DMS79 treated with DMSO at 0.1 percent for 48 hours (cell line): Measurements from ENCODE around the gene NCAPH2.
A peak's percentile ranks its signal among the peaks of the same experiment; 100 is the strongest.
"Not testable (repeated sequence)": the region's sequence is repeated elsewhere in the genome, so short reads cannot be mapped to it uniquely, and the experiment has no call there.

ENCODE experiments used
- DNase-seq: peaks from one replicate; lab custom pipeline; 2025; lab: John Stamatoyannopoulos, UW

Gene NCAPH2

DNA sequence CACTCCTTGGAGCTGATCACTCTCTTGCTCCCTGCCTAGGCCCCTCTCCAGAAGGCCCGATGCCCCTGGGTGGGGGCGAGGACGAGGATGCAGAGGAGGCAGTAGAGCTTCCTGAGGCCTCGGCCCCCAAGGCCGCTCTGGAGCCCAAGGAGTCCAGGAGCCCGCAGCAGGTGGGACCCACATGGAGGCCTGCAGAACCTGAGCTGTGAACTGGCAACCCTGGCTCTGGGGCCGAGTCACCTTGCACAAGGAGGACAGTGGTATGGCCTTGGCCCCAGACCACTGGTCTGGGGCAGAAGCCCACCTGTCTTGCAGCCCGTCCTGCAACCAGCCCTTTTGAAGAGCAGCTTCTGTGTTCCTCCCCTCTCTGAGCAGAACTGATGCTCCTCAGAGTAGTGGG is 11.1 kb downstream of the NCAPH2 start:
- no peak for DNase-seq

DNA sequence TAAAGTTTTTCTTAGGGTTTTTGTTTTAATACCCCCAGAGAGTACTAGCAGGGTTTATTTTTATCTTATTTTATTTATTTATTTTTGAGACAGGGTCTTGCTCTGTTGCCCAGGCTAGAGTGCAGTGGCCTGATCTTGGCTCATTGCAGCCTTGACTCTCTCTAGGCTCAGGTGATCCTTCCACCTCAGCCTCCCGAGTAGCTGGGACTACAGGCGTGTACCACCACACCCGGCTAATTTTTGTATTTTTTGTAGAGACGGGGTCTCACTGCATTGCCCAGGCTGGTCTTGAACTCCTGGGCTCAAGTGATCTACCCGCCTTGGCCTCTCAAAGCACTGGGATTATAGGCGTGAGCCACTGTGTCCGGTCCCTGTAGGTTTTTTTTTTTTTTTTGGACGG is 12.2 kb downstream of the NCAPH2 start:
- DNase-seq: not testable (repeated sequence)

DNA sequence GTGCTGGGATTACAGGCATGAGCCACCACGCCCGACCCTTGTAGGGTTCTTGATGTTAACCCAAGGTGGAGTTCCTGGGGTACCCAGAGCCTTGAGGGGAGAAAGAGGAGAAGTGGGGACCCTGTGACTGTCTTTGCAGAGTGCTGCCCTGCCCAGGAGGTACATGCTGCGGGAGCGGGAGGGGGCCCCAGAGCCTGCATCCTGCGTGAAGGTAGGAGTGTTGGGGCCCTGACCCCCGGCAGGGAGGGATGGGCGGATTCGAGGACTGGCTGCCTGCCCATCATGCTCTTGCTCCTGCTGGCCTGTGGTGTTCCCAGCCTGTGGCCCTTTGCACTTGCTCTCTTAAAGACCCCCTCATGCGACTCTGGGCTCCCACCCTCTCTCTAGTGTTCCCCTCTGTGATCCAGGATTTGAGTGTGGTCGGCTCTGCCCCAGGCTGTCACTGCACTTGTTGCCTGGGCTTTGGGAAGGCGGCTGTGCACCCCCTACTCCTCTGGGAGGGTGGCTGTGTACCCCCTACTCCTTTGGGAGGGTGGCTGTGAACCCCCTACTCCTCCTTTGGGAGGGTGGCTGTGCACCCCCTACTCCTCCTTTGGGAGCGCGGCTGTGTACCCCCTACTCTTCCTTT is 12.9 kb downstream of the NCAPH2 start:
- DNase-seq: no peak

DNA sequence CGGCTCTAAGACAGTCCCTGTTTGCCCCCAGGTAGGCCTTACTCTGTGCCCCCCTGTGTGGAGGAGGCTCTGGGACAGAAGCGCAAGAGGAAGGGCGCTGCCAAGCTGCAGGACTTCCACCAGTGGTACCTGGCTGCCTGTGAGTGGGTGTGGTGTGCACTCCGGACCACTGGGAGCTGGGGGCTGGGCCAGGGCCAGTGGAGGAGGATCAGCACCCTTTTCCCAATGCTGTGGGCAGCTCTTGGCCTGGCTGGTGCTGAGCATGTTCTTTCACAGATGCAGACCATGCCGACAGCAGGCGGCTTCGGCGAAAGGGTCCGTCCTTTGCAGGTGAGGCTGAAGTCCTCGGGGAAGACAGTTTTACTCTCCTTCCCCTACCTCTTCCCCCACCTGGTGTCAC is 13.7 kb downstream of the NCAPH2 start:
- DNase-seq: no peak

DNA sequence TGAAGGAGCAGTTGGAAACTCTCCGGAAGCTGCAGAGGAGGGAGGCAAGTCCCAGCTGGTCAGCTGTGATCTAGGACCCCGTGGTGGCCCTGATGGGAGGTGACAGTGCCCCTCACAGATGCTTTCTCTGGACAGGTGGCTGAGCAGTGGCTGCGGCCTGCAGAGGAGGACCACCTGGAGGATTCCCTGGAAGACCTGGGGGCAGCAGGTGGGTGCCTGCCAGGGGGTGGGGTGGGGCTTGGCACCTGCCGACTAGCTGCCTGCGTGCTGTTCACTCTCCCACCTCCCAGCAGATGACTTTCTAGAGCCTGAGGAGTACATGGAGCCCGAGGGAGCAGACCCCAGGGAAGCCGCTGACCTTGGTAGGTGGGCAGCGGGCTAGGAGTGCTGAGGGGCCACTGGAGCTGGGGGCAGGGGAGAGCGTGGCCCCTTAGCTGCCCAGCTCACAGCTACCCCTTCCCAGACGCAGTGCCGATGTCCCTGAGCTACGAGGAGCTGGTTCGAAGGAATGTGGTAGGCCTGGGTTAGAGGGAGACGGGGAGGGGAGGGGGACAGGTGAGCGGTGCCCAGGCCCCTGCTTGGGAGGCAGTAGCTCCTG is 14.3 kb downstream of the NCAPH2 start:
- no peak for DNase-seq

DNA sequence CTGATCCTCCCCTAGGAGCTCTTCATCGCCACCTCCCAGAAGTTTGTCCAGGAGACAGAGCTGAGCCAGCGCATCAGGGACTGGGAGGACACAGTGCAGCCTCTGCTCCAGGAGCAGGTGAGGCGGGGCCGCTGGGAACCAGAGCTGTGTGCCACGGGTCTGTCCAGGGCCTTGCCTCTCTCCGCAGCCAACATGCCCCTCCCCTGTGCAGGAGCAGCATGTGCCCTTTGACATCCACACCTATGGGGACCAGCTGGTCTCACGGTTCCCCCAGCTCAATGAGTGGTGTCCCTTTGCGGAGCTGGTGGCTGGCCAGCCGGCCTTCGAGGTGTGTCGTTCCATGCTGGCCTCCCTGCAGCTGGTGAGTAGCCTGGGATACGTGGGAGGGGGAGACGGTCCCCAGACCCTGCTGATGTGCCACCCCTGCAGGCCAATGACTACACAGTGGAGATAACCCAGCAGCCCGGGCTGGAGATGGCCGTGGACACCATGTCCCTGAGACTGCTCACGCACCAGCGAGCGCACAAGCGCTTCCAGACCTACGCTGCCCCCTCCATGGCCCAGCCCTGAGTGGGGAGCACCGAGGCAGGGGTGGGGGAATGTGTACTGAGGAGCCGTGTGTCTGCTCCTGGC is 14.9 kb downstream of the NCAPH2 start:
- no peak for DNase-seq

DNA sequence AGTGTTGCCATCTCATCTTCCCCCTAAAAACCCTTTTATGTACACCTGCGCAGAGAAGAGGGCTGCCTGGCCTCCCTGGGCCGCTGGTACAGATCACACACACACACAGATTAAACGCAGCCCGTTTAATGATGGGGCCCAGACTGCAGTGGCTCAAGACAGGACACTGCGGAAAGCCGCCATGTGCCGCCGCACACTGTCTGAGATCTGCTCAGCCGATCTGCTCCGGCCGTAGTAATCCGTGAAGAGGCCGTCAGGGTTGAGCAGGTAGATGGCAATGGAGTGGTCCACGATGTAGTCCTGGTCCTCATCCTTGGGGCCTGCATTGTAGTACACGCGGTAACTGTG is 15.4 kb downstream of the NCAPH2 start:
- no peak for DNase-seq

DNA sequence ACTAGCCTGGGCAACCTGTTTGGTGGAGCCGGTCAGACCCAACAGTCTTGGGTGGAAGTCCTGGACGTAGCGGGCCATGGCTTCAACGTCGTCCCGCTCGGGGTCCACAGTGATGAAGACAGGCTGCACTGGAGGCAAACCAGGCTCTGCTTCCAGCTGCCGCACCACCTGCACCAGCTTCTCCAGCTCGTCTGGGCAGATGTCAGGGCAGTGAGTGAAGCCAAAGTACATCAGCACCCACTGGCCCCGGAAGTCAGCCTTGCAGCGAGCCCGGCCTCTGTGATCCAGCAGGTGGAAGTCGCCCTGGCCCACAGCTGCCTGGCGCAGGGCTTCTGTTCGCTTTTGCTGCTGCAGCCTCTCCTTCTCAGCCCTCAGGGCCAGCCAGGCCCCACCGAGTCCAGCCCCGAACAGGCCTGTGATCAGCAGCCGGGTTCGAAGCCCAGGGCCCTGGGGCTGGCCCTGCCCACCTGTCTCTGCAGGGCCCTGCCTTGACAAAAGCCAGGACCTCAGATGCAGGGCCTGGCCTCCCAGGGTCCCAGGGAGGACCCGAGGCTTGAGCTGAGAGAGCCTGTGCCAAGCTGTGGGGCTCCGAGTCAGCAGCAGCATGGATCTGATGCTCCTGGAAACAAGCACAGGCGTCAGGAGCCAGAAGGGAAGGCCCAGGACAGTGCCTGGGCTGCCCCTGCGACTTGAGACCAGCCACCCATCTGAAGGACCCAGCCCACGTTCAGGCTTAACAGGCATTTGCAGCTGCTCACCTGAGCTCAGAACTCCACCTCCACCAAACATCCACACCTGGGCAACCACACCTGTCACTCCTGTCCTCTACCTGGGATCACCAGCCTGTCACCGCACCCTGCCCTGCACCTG is 16.0 kb downstream of the NCAPH2 start:
- no peak for DNase-seq

DNA sequence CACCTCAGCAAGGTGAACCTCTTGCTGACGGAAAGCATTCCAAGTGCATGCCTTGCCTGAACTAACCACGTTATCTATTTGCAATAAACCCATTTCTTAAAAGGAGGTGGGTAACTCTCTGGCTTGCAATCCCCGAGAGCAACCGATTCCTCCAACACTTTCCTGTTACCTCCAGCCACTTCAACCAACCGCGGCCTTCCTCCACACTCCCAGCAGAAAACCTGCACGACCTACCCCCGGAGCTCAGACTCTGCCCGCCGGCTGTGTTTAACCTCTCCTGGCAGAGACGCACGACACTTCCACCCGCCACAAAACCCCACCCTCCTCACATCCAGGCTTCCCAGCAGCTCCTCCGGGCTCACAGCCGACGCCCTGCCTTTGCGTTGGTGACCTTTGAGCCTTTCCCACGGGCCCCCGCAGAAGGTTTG is 16.7 kb downstream of the NCAPH2 start:
- DNase-seq: no peak

DNA sequence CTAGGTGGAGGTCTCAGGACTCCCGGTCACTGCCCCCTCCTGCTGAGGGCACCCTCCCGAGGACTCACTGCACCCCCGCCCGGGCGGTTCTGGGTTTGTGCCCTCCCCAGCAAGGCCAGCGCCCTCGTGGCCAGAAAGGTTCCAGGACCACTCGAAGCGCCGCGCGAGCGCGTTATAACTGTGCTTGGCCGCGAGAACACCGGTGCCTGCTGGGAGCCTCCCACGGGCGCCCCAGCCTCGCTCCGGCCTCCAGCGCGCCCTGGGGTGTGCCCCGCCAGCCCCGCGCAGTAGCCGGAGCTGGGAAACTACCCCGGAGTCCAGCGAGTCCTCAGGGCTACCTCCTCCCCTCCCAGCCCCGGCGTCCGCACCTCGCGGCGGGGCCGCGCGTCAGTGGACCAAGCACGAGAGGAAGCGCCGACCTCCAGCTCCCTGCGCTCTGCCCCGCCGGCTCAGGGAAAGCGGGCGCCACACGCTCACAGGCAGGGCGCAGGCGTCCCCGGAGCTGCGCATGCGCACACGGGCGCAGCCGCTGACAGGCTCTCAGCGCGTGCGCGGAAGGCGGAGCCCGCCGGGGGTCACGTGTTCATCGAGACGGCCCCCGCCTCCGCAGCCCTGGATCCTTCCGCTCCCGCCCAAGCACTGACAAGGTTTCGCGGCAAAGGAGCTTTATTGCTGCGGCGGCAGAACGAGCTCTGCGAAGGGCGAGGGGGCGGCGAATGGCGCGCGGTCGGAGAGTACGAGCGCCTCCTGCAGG is 17.3 kb downstream of the NCAPH2 start, which contains the start of gene SCO2:
Gene SCO2, minus strand, starts transcription at position 495 of the 754 bp plus-strand sequence. CDS start 1,187 bp downstream, outside the sequence.
- DNase-seq: peak; percentile 74

DNA sequence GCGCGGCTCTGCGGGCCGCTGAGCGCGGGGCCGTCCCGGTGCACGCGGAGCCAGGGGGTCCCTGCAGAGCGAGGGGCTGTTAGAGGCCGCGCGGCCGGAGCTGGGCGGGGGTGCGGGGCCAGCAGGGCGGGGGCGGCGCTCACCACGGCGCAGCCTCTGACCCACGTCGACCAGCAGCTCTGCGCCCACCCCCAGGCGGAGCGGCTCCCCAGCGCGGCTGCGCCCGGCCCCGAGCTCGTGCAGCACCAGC is 17.8 kb downstream of the NCAPH2 start:
- no peak for DNase-seq

DNA sequence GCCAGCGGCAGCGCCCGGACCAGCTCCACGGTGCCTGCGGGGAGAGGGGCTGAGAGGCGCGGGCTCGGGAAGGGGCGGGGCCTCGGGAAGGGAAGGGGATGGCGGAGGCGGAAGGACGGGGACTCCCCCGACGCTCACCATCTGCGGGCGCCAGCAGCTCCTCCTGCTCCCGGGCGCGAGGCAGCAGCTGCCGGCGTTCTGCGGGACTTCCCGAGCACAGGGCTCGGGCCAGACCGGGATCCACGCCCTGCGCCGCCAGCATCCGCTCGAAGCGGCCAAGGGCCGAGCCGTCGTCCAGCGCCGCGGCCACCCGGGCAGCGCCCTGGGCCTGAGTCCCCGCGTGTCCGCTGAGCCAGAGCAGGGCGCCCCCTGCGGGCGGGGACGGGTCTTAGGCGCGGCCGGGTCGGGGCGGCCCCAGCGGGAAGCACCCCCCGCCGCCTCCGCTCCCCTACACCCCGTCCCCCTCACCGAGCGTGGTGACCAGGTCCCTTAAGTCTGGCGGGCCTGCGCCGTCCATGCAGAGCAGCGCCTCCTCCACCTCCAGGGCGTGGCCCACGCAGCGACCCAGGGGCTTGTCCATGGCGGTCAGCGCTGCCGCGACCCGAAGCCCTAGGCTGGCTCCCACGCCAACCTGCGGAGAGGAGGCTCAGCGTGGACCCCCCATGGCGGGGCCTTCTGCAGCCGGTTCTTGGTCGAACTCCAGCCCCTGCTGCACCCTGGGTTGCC is 18.2 kb downstream of the NCAPH2 start:
- peak; percentile 15 for DNase-seq

DNA sequence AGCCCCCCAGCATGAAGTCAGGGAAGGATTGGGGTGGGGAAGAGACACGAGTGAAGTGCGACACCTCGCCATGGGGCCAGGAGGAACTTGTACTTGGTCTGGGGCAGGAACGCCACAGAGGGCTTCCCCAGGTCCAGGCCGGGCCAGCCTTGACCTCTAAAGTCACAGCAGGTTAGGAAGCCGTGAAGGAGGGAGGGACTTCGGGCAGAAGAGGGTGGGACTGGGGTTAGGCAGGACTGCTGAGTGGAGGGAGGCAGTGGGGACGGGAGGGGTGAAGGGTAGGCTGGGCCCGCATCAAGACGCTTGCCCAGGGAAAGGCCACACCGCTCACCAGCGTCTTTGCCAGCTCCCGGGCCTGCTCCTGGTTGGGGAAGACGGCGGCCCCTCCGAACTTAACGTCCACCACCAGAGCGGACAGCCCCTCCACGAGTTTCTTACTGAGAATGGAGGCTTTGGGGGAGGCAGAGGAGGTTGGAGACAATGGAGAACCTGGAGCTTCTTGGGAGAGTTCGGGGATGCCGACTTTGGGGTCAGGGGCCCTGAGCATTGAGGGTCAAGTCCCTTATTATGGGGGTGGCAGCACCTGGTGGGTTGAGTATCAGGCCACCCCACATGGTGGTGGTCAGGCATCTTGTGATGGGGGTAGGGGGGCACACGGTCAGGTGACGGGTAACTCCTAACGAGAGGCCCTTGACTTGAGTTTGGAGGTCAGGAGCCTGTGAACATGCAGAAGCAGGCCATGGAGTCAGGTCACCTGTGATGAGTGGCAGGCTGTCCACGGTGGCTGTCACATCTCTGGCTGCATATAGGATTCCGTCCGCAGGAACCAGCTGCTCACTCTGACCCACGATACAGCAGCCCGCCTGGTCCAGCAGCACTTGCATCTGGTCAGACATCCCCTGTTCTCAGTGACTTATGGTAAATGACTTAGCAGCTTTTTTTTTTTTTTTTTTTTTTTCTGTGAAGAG is 19.1 kb downstream of the NCAPH2 start:
- peak; percentile 6 for DNase-seq

DNA sequence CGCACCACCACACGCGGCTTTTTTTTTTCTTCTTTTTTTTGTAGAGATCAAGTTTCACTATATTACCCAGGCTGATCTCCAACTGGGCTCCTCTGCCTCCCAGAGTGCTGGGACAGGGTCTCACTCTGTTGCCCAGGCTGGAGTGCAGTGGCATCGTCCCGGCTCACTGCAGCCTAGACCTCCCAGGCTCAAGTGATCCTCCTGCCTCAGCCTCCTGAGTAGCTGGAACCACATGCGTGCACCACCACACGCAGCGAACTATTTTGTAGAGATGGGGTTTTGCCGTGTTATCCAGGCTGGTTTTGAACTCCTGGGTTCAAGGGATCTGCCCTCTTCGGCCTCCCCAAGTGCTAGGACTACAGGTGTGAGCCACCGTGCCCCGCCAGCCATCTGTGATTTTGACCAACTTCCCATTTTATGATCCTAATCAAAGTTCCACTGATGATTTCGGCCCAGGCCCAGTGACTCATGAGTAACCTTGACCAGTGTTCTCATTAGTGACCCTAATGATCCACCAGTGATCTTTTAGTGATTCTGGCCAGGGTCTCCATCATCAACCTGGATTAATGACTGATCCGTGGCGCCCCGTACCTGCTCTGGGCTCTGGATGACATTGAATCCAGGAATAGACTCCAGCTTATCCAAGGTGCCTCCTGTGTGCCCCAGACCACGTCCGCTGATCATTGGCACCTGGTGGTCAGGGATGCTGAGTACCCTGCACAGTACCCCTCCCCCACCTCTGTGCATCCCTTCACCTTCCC is 20.1 kb downstream of the NCAPH2 start:
- no peak for DNase-seq

DNA sequence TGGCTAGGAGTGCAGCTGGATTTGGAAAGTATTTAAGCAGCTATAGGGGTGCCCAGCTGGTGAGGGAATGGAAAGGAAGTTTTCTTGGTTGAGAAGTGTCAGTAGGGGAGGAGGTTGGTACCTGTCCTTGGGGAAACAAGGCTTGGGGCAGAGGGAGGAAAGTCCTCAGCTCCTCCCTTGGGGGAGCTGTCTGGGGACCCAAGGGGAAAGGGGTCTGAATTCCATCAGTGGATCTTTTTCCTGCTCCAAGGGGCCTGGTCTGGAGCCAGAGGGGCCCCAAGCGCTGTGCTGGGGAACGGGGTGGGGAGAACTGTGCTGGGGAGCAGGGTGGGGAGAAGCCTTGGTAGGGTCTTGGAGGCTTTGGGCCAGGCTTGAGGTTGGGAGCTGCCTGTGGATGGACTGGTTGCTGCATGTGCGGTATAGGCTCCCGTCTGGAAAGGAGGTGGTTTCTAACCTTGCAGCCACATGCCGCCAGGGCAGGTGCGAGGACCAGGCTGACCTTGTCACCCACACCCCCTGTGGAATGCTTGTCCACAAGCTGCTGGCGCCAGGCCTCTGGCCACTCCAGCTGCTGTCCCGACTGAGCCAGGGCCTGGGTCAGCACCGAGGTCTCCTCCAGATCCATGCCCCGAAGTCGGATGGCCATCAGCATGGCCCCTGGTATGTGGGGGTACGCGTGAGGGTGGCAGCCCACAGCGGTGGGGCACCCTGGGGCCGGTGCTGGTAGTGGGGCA is 20.8 kb downstream of the NCAPH2 start:
- DNase-seq: no peak

DNA sequence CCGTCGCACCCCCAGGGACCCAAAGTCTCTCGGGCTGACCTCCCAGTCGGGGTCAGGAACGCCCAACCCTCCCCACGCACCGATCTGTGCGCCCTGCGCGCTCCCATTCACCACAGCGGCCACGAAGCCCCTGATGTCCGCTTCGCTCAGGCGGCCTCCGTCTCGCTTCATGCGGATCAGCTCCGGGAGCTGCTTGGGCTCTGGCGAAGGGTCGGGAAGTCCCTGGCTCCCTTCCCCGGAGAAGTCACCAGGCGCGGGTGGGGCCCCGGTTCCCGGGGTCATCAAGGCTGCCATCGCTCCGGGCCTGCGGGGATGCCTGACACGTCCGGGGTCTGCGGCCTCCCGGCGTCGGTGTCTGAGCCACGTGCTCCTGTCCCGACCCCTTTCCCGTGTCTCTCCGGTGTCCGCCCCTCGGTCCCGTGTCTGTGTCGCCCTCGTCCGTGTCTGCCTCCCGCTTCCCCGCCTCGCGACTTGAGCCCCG is 21.4 kb downstream of the NCAPH2 start:
- DNase-seq: no peak

DNA sequence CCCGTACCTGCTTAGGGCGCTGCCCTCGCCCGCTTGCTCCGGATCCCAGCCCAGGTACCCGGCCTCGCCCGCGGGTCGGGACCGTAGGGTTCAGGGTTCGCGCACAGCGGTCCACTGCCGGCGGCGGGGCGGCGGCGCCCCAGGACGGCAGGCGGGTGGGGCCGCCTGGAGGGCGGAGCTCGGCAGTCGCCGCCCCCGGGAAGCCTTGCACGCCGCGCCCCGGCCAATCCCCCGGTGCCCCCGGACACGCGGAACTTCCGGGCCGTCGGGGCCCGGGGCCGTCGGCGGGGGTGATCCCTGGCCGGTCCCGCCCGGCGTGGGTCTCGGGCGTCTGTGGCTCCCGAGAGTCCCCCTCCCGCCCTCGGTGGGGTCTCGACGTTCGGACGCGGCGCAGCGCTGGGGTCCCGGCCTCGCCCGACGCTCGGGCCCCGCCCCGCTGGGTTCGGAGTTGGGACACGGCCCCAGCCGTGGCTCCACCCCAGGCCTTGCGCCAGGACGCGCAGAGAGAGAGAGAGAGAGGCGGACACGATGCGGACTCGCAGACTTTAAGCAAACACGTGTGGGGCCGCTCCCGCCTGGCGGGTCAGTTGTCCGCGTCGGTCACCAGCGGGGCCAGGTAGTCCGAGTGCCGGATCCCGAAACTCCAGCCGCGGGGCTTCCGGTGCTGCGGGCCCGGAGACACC is 22.0 kb downstream of the NCAPH2 start, which contains the start of gene TYMP:
Gene TYMP, minus strand, starts transcription at position 116 of the 683 bp plus-strand sequence. CDS start 303 bp downstream, outside the sequence.
- DNase-seq: no peak

DNA sequence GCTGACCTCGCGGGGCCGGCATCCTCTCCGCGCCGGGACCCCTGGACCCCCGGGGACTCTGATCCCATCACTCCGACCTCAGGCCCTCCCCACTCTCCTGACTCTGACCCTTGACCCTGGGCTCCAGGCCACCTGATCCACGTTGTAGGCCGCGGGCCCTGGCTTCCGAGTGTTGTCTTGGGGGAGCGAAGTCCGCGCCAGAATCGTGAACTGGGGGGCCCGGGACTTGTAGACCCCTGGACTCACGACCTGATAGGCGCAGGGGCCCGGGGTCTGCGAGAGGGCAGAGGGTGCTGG is 22.5 kb downstream of the NCAPH2 start:
- DNase-seq: no peak
